CD14-positive monocyte (primary cell): ENCODE data around the gene PRAF2. TPM values are rescaled to one million over a fixed set of nuclear protein-coding genes. Genes with fewer than 3 reads are reported as not detected.
A peak's percentile ranks its signal among the peaks of the same experiment; 100 is the strongest.

Experiments
- DNase-seq, 3 donors: peaks; one replicate each; pipeline ENCODE4 v3.0.0-alpha.2; 2011 to 2022
- H2AFZ ChIP-seq: 2 replicates; pipeline ENCODE4 v1.6.0; 2012; ENCODE audit warnings: mild to moderate bottlenecking, low read depth, low read length, inconsistent platforms; ENCODE audit not compliant: insufficient read depth, poor library complexity, severe bottlenecking
- H3K27ac ChIP-seq, 2 donors: 1 replicate in 1 of 2; 2 replicates in 1 of 2; pipeline ENCODE4 v1.5.1; 2012 to 2013; ENCODE audit warnings: low read length in 2 of 2, control low read depth in 1 of 2, inconsistent platforms in 1 of 2, low read depth in 1 of 2, mild to moderate bottlenecking in 1 of 2
- H3K27me3 ChIP-seq, 2 donors: one replicate each; pipeline versions ENCODE4 v1.6.0 to v1.6.1; 2011 to 2013; ENCODE audit warnings: low read length in 2 of 2; ENCODE audit not compliant: control insufficient read depth in 2 of 2, insufficient read depth in 2 of 2
- H3K36me3 ChIP-seq, 2 donors: replicated peaks in 1 of 2; 1 replicate in 1 of 2; 2 replicates in 1 of 2; pipeline versions ENCODE4 v1.5.1 to v1.6.1; 2012 to 2013; ENCODE audit warnings: low read length in 2 of 2, control low read depth in 1 of 2, inconsistent platforms in 1 of 2, mild to moderate bottlenecking in 1 of 2; ENCODE audit not compliant: insufficient read depth in 2 of 2, control insufficient read depth in 1 of 2
- H3K4me1 ChIP-seq, 2 donors: 1 replicate in 1 of 2; 2 replicates in 1 of 2; pipeline versions ENCODE4 v1.5.1 to v1.6.1; 2012 to 2013; ENCODE audit warnings: low read length in 2 of 2, control low read depth in 1 of 2, inconsistent platforms in 1 of 2, mild to moderate bottlenecking in 1 of 2, moderate library complexity in 1 of 2; ENCODE audit not compliant: insufficient read depth in 2 of 2, control insufficient read depth in 1 of 2
- H3K4me2 ChIP-seq: replicated peaks from 2 replicates; pipeline ENCODE3; 2012; ENCODE audit warnings: low read length, moderate library complexity, mild to moderate bottlenecking; ENCODE audit not compliant: poor library complexity, severe bottlenecking; ENCODE audit errors: extremely low read depth
- H3K4me3 ChIP-seq, 3 experiments: fragments of 200-600 bp in 1 of 3; sonication (generic) in 1 of 3; replicated peaks in 1 of 3; 1 replicate in 2 of 3; 2 replicates in 1 of 3; pipeline ENCODE4 v1.5.1; 2011 to 2013; ENCODE audit warnings: low read length in 3 of 3, mild to moderate bottlenecking in 3 of 3, control low read depth in 2 of 3, low read depth in 2 of 3, inconsistent platforms in 1 of 3, moderate library complexity in 1 of 3
- H3K79me2 ChIP-seq: 2 replicates; pipeline ENCODE4 v1.6.0; 2012; ENCODE audit warnings: mild to moderate bottlenecking, control low read depth, inconsistent platforms, low read length, moderate library complexity; ENCODE audit not compliant: insufficient read depth
- H3K9ac ChIP-seq: 2 replicates; pipeline ENCODE4 v1.6.0; 2017; ENCODE audit warnings: low read length, mild to moderate bottlenecking; ENCODE audit not compliant: insufficient read depth, poor library complexity, severe bottlenecking
- H3K9me3 ChIP-seq, 2 donors: replicated peaks in 1 of 2; 1 replicate in 1 of 2; 2 replicates in 1 of 2; pipeline versions ENCODE4 v1.5.1 to v1.6.1; 2012 to 2013; ENCODE audit warnings: low read length in 2 of 2, control low read depth in 1 of 2; ENCODE audit not compliant: control insufficient read depth in 1 of 2, insufficient read depth in 1 of 2
- H4K20me1 ChIP-seq: 2 replicates; pipeline ENCODE4 v1.6.0; 2012; ENCODE audit warnings: mild to moderate bottlenecking, low read length, control low read depth, moderate library complexity; ENCODE audit not compliant: insufficient read depth
- H3K27ac Mint-ChIP-seq, 7 donors: one replicate each; pipeline ENCODE4 v1.8.0; 2020; ENCODE audit warnings: mild to moderate bottlenecking in 7 of 7, mixed read lengths in 7 of 7, moderate library complexity in 6 of 7, inconsistent platforms in 2 of 7
- H3K27me3 Mint-ChIP-seq, 3 donors: one replicate each; pipeline ENCODE4 v1.8.0; 2021 to 2022; ENCODE audit warnings: low read depth in 3 of 3, mild to moderate bottlenecking in 3 of 3, mixed read lengths in 3 of 3, moderate library complexity in 3 of 3, inconsistent platforms in 1 of 3
- H3K36me3 Mint-ChIP-seq, 2 donors: one replicate each; pipeline ENCODE4 v1.8.0; 2020; ENCODE audit warnings: mixed read lengths in 2 of 2, inconsistent platforms in 1 of 2, mild to moderate bottlenecking in 1 of 2
- H3K4me1 Mint-ChIP-seq: one replicate; pipeline ENCODE4 v1.8.0; 2020; ENCODE audit warnings: mild to moderate bottlenecking, mixed read lengths
- H3K4me3 Mint-ChIP-seq, 2 donors: one replicate each; pipeline ENCODE4 v1.8.0; 2020; ENCODE audit warnings: mild to moderate bottlenecking in 2 of 2, mixed read lengths in 2 of 2, moderate library complexity in 1 of 2
- H3K9me3 Mint-ChIP-seq, 7 donors: one replicate each; pipeline ENCODE4 v1.8.0; 2020 to 2022; ENCODE audit warnings: mixed read lengths in 7 of 7, mild to moderate bottlenecking in 6 of 7, moderate library complexity in 6 of 7, inconsistent platforms in 2 of 7
- CTCF ChIP-seq: fragments of 200-600 bp; IDR thresholded peaks from one replicate; pipeline ENCODE4 v1.8.0; 2022; ENCODE audit warnings: antibody characterized with exemption, mild to moderate bottlenecking
- WGBS: methylation state at CpG from one replicate; pipeline ENCODE4 v1.1.5; 2013; ENCODE audit warnings: missing lambda C conversion rate; ENCODE audit not compliant: insufficient coverage; 5-methylcytosine and 5-hydroxymethylcytosine counted together
- intact Hi-C, 2 donors: fragments of 100-400 bp; cut with micrococcal nuclease; formaldehyde crosslinking; loops; one replicate each; pipeline versions ENCODE4 v1.15.0 to v1.15.1; 2023
- polyA plus RNA-seq, 3 donors: library from polyadenylated mRNA; depleted of rRNA in 1 of 3; unstranded in 2 of 3; stranded (reverse) in 1 of 3; fragments of 300-500 nt in 2 of 3; fragments of >200 nt in 1 of 3; fragmentation: Illumina TruSeq in 2 of 3; gene quantifications; 1 replicate in 2 of 3; 2 replicates in 1 of 3; pipeline ENCODE4 v1.2.3, GENCODE V29; 2012 to 2021

Gene PRAF2
- polyA plus RNA-seq, 3 donors, result 4.1 to 7.9 (median 5.5) TPM

- peaks cover 0 to 13% (median 0%) of the 10 kb centered on the region in 3 donors for H3K27me3 Mint-ChIP-seq
Measured at GRCh38 chrX:49043220-49043986, 30.4 kb downstream of the PRAF2 start, which contains the start of gene TFE3. Gene TFE3 (minus strand): TSS chrX:49043357. CDS start chrX:49043226, 131 bp downstream.

More at GRCh38 chrX:49043220-49043986, 30.4 kb downstream of the PRAF2 start, which contains the start of gene TFE3:
- WGBS, result 0% methylated on average over 23 of the region's 67 CpGs
- Histone ChIP-seq H3K27me3 (no peaks in the 10 kb centered on the region), H2AFZ (peak within 1 kb of the TSS; percentile 74), H4K20me1 (peaks cover 12% of the 10 kb centered on the region), H3K4me1 (peaks cover 31 to 34% of the 10 kb centered on the region in 2 donors), H3K27ac (peak within 1 kb of the TSS; percentile 83 to 88), H3K4me2 (peak within 1 kb of the TSS; percentile 80), H3K36me3 (peaks cover 8 to 9% of the 10 kb centered on the region in 2 donors), H3K79me2 (peaks cover 46% of the 10 kb centered on the region), H3K9me3 (no peaks in the 10 kb centered on the region), H3K9ac (peak within 1 kb of the TSS; percentile 93), H3K4me3 (peak within 1 kb of the TSS; percentile 77 to 91 (median 78))
- intact Hi-C loops, result loop anchor here (5.0 to 10.0 kb wide), 4 partner anchors 41 to 149 kb away; partner anchors contain the start of genes GRIPAP1 (in 2 of the 2), OTUD5 (in 1 of the 2), PIM2 (in 1 of the 2) and PQBP1 (in 1 of the 2)
- Mint-ChIP-seq H3K4me3 (peak within 1 kb of the TSS; percentile 91 to 95), H3K4me1 (peaks cover 42% of the 10 kb centered on the region), H3K9me3 (peaks cover 0 to 21% (median 3%) of the 10 kb centered on the region in 7 donors), H3K36me3 (peaks cover 12 to 17% of the 10 kb centered on the region in 2 donors), H3K27ac (peak within 1 kb of the TSS; percentile 94 to 97 (median 96))
- DNase-seq, result peak; percentile 97 to 99 (median 99)
- TF ChIP-seq CTCF, result peak; percentile 57
